Osteoblast (primary cell): ENCODE results near the gene SUMO3. TPM values are rescaled to one million over a fixed set of nuclear protein-coding genes. Genes with fewer than 3 reads are reported as not detected.

Experiments
- DNase-seq: peaks from one replicate; pipeline ENCODE4 v3.0.0; 2011; ENCODE audit warnings: low spot score, mixed read lengths; ENCODE audit not compliant: insufficient read length; ENCODE audit errors: missing footprints
- H2AFZ ChIP-seq: 2 replicates; pipeline ENCODE4 v1.6.0; 2011; ENCODE audit warnings: mild to moderate bottlenecking, low read length
- H3K27ac ChIP-seq: 2 replicates; pipeline ENCODE4 v1.5.1; 2011; ENCODE audit warnings: mild to moderate bottlenecking, low read depth, low read length, moderate library complexity
- H3K27me3 ChIP-seq: 2 replicates; pipeline ENCODE4 v1.6.0; 2012; ENCODE audit warnings: mild to moderate bottlenecking, control low read depth, inconsistent platforms, low read length, moderate library complexity; ENCODE audit not compliant: insufficient read depth
- H3K36me3 ChIP-seq: 2 replicates; pipeline ENCODE4 v1.5.1; 2011; ENCODE audit warnings: mild to moderate bottlenecking, low read length, control low read depth, moderate library complexity; ENCODE audit not compliant: insufficient read depth
- H3K4me1 ChIP-seq: 2 replicates; pipeline ENCODE4 v1.5.1; 2011; ENCODE audit warnings: mild to moderate bottlenecking, low read length, control low read depth, moderate library complexity; ENCODE audit not compliant: insufficient read depth
- H3K4me2 ChIP-seq: 2 replicates; pipeline ENCODE4 v1.6.0; 2011; ENCODE audit warnings: mild to moderate bottlenecking, low read length; ENCODE audit not compliant: insufficient read depth
- H3K4me3 ChIP-seq: fragments of 200-600 bp; sonication (generic); 3 replicates; pipeline ENCODE4 v1.5.1; 2012; ENCODE audit warnings: mild to moderate bottlenecking, low read length, inconsistent platforms; ENCODE audit not compliant: insufficient read depth
- H3K79me2 ChIP-seq: 2 replicates; pipeline ENCODE4 v1.6.0; 2012; ENCODE audit warnings: mild to moderate bottlenecking, low read length, control low read depth, inconsistent platforms; ENCODE audit not compliant: insufficient read depth
- H3K9me3 ChIP-seq: 2 replicates; pipeline ENCODE4 v1.5.1; 2011; ENCODE audit warnings: low read depth, low read length, control low read depth
- H4K20me1 ChIP-seq: 2 replicates; pipeline ENCODE4 v1.6.0; 2012; ENCODE audit warnings: mild to moderate bottlenecking, low read length, control low read depth; ENCODE audit not compliant: insufficient read depth
- total RNA-seq: library from RNA; depleted of rRNA; stranded (reverse); fragments of >200 nt; gene quantifications from 2 replicates; pipeline ENCODE4 v1.2.3, GENCODE V29; 2012
- TF ChIP-seq, protein P1 (sequence below): IDR thresholded peaks from 2 replicates; pipeline ENCODE4 v1.5.1; 2011; ENCODE audit warnings: mild to moderate bottlenecking, low read depth, low read length, moderate library complexity; ENCODE audit errors: extremely low read depth

The SUMO3 gene
- total RNA-seq, 1 donor: 80.7 TPM

DNA sequence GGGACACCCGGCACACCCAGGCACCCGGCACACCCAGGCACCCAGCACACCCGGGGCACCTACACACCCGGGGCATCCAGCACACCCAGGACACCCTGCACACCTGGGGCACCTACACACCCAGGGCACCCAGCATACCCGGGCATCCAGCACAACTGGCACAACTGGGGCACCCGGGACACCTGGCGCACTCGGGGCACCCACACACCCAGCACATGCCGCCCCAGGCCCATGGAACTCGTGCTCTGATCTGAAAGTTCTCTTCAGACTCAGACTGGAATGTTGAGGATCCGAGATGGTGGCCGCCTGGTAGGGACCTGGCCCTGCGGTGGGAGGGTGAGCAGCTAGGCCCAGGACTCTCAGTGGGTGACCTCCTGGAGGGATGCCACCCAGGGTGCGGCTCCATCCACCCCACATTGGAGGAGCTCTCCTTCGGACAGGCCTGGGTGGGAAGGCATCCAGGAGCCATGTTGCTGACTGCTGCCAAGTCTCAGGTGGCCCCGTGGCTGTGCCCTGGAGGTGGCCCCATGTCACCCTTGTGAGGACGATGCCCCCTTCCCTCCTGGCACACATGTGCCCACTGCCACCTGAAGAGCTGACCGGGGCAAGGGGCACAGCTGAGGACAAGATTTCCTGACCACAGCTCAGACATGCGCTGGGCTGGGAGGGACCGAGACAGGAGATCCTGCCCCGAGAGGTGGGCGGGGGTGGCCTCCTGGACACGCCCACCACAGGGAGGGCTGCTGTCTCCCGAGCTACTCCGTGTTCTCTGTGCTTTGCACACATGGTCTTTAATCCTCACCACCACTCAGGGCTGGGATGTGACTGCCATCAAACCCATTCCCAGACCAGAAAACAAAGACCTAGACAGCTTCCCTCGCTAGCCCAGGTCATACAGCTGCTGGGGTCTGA is 53.3 kb downstream of the SUMO3 start:
- Histone ChIP-seq H3K4me1 (peaks cover 8% of the 10 kb centered on the region), H3K27ac (no peak overlapping the region), H4K20me1 (no peaks in the 10 kb centered on the region), H3K4me3 (no peak overlapping the region), H3K79me2 (no peaks in the 10 kb centered on the region), H3K9me3 (no peaks in the 10 kb centered on the region), H3K36me3 (peaks cover 9% of the 10 kb centered on the region), H2AFZ (no peak overlapping the region), H3K27me3 (no peaks in the 10 kb centered on the region), H3K4me2 (no peak overlapping the region)
- DNase-seq: peak; percentile 84
- TF ChIP-seq, protein P1, sequence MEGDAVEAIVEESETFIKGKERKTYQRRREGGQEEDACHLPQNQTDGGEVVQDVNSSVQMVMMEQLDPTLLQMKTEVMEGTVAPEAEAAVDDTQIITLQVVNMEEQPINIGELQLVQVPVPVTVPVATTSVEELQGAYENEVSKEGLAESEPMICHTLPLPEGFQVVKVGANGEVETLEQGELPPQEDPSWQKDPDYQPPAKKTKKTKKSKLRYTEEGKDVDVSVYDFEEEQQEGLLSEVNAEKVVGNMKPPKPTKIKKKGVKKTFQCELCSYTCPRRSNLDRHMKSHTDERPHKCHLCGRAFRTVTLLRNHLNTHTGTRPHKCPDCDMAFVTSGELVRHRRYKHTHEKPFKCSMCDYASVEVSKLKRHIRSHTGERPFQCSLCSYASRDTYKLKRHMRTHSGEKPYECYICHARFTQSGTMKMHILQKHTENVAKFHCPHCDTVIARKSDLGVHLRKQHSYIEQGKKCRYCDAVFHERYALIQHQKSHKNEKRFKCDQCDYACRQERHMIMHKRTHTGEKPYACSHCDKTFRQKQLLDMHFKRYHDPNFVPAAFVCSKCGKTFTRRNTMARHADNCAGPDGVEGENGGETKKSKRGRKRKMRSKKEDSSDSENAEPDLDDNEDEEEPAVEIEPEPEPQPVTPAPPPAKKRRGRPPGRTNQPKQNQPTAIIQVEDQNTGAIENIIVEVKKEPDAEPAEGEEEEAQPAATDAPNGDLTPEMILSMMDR: no peak

DNA sequence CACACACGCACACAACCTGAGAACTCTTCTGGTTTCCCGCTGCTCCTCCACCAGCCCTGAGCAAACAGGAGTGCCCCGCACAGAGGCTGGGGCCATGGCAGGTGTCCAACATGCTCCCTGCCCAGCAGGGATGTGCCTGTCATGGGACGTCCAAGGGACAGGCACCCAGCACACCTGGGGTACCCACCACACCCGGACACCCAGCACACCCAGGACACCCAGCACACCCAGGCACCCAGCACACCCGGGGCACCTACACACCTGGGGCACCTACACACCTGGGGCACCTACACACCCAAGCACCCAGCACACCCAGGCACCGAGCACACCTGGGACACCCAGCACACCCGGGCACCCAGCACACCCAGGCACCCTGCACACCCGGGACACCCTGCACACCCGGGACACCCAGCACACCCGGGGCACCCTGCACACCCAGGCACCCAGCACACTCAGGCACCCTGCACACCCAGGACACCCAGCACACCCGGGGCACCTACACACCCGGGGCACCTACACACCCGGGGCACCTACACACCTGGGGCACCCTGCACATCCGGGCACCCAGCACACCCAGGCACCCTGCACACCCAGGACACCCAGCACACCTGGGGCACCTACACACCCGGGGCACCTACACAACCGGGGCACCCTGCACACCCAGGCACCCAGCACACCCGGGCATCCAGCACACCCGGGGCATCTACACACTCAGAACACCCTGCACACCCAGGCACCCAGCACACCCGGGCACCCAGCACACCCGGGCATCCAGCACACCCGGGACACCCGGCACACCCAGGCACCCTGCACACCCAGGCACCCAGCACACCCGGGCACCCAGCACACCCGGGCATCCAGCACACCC is 54.2 kb downstream of the SUMO3 start:
- Histone ChIP-seq H3K9me3 (no peaks in the 10 kb centered on the region), H2AFZ (no peak overlapping the region), H3K79me2 (no peaks in the 10 kb centered on the region), H3K27me3 (no peaks in the 10 kb centered on the region), H4K20me1 (no peaks in the 10 kb centered on the region), H3K4me3 (no peak overlapping the region), H3K4me2 (no peak overlapping the region), H3K36me3 (peaks cover 5% of the 10 kb centered on the region), H3K27ac (no peak overlapping the region), H3K4me1 (peaks cover 8% of the 10 kb centered on the region)
- no peak for DNase-seq
- TF ChIP-seq, protein P1: no peak

DNA sequence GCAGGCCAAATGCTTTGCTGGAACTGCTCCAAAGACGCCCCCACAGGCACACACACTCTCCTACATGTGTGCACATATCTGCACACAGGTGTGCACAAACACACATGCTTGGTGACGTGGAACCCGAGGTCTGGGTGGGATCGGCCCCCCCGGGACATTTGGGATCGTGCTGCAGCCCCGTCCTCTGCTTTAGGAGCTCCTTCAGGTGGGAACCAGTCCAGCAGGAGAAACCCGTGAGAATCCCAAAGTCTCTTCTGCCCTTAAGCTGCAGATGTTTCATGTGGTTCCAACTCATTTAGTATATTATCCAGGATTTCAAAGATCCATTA is 54.8 kb downstream of the SUMO3 start:
- Histone ChIP-seq H3K9me3 (no peaks in the 10 kb centered on the region), H3K27ac (no peak overlapping the region), H3K27me3 (no peaks in the 10 kb centered on the region), H3K4me3 (no peak overlapping the region), H3K4me2 (no peak overlapping the region), H3K36me3 (no peaks in the 10 kb centered on the region), H2AFZ (no peak overlapping the region), H3K4me1 (peaks cover 8% of the 10 kb centered on the region), H4K20me1 (no peaks in the 10 kb centered on the region), H3K79me2 (no peaks in the 10 kb centered on the region)
- peak; percentile 69 for DNase-seq
- TF ChIP-seq, protein P1: no peak
